CD4-positive, alpha-beta T cell treated with Interleukin-10 for 1 hour (primary cell): ENCODE measurements around the gene RAB3C.

Experiments used
- DNase-seq: peaks from one replicate; pipeline ENCODE4 v3.0.0-alpha.2; 2020

The RAB3C gene

GRCh38 chr5:58737671-58738070 is 154.8 kb downstream of the RAB3C start:
- DNase-seq = no peak

- DNase-seq = no peak
Measured at GRCh38 chr5:58738336-58738735, 155.5 kb downstream of the RAB3C start.

DNA sequence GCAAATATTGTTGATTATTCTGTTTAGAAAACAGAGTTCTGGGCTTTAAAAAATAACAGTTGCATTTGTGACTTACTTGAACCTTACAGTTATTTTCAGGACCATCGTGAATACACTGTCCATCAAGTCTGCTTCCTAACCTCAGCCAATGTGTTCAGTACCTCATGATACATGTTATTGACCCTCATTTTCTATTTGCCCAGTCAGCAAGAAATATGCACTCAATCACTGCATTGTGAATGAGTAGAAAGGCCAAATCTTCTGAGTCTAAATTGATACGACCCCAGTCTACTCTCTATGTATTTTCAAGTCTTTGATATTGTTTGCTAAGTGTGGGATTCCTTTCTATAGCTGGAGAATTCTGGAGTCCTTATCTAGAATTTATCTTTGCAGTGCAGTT is 156.2 kb downstream of the RAB3C start:
- no peak for DNase-seq

GRCh38 chr5:58740956-58741355 is 158.1 kb downstream of the RAB3C start:
- no peak for DNase-seq

DNA sequence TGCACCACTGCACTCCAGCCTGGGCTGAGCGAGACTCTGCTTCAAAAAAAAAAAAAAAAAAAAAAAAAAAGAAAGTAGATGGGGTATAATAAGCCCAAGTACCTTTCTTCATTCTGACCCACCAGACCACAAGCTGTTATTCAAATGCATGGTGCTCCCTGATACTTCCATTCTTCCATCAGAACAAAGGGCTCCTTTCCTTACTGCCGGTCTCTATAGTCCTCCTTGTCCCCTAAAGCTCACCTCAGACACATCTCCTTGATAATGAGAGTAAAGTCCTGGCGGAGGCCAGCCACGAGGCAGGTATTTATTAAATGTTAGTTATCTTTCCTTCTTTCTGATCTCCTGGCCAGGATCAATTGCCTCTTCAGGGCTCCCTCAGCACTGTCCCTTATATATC is 162.5 kb downstream of the RAB3C start:
- no peak for DNase-seq

- DNase-seq = no peak
Measured at GRCh38 chr5:58746321-58746720, 163.4 kb downstream of the RAB3C start.

- no peak for DNase-seq
Measured at GRCh38 chr5:58750036-58750435, 167.2 kb downstream of the RAB3C start.

- DNase-seq = no peak
Measured at GRCh38 chr5:58751222-58751837, 168.5 kb downstream of the RAB3C start.

GRCh38 chr5:58752104-58752503 is 169.2 kb downstream of the RAB3C start:
- DNase-seq = no peak

DNA sequence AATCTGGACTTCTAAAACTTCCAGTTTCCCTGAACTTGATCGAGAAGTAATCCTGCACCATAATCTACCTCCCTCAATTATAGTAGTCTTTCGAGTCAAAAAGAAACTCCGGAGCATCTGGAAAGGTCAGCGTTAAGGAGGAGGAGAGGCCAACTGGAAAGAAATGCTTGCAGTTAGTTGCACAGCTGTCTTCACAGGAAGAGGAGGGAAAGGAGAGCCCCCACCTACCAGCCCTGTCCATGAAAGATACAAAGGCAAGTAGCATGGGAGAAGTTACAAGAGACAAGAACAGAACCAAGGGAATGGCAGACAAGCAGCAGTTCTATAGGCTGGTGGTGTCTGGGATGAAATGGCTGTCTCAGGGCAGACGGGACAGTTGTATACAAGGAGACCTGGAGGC is 170.6 kb downstream of the RAB3C start:
- no peak for DNase-seq

- DNase-seq = no peak
Measured at GRCh38 chr5:58754250-58754649, 171.4 kb downstream of the RAB3C start.

- no peak for DNase-seq
Measured at GRCh38 chr5:58755397-58755796, 172.5 kb downstream of the RAB3C start.

DNA sequence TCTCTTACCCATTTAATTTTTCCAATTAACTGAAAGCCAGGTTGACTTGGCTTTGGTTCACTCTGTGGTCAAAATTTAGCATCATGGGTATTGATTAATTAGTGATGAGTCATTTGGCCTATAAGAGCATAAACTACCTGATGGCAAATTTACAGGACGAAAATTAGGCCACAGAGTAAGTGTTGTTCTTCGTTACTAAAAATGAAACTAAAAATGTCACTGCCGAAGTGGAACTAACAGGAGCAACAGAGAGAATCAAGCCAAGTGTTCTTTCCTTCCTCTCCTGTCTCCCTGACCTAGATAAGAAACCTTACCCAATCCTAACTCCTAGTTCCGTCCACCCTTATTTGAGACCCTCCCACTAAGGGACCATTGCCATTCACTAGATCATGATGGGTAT is 176.9 kb downstream of the RAB3C start:
- peak; percentile 39 for DNase-seq

GRCh38 chr5:58760222-58760621 is 177.3 kb downstream of the RAB3C start:
- DNase-seq = no peak

DNA sequence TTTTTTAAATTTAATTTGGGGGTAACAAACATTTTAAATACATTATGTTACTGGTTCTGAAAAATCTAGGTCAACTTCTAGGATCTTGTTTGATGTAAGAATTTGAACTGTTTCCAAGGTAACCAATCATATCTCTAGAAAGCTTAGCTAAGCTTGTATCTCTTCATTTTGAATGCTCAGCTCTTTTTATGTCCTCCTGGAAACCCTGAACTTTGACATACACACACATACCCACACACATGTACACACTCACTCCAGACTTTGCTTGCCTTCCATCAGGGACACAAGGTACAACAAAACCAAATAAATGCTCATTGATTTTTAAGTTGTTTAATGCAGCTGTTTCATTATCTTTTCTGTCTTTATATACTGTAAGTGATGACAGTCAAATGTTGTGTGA is 178.5 kb downstream of the RAB3C start:
- DNase-seq = peak; percentile 6

DNA sequence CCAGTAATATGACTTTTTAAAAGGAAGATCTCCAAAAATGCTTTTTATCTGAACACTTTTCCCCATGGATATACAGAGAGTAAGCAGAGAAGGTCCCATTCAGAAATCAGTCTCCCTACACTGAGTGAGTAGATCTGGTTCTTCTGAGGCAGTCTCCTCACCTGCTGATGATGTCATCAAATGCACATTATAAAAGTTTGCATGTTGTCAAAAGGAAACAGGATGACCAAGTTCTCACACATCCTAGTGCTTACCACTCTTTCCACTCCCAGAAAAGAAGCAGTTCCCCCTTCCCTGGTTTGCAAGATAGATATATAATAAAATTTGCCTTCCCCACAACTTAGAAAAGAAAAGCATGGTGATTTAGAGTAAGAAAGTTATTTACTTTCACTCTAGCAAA is 180.5 kb downstream of the RAB3C start:
- DNase-seq = no peak

DNA sequence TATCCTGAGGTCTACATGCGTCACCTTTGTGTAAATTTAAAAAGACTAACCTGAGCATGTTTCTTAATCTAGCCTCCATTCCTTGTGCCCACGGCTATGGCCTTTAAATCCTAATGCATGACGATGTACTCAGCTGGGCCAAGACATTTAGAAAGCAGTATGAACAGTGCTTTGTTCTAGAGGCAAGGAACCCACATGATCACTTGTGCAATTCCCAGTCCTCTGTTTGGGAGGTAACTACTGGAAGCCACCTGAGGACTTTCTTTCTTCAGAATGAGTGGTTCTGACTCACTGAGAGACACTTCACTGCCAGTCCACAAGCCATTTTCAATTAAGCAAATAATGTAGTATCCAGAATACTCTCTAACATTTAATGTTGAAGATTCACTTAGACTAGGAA is 181.3 kb downstream of the RAB3C start:
- DNase-seq = no peak

DNA sequence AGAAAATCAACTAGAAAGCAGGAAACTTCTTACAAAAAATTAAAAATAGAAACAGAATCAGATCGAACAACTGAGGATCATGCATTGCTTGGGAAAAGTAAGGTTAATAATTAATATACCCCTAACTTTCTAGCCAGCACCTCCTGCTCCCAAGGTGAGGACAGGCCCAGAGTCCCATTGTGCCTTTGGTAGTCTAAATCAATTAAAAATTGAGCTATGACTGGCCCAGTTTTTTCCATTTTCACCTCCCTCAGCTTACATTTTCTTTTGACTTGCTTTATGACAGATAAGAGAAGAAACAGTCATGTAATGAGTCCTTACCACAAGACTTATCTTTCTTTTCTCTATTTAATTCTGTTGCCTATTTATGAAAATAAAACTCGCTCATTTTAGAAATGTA is 182.2 kb downstream of the RAB3C start:
- no peak for DNase-seq

DNA sequence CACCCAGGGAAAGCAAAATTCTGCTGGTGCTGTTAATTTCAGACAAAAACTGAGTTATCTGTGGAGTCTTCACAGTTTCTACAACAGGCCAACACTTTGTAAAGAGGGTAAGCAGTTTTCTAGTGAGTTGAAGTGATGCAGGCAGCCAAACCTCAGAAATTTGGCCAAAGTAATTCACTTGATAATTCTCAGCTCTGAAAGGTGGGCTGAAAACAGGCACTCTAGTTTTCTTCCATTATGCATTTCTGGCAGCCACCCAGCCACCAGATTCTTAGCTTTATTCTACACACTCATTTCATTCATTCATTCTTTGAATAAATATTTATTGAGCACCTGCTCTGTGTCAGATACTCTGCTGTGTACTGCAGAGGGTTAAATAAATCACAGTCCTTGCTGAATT is 184.2 kb downstream of the RAB3C start:
- DNase-seq = no peak

DNA sequence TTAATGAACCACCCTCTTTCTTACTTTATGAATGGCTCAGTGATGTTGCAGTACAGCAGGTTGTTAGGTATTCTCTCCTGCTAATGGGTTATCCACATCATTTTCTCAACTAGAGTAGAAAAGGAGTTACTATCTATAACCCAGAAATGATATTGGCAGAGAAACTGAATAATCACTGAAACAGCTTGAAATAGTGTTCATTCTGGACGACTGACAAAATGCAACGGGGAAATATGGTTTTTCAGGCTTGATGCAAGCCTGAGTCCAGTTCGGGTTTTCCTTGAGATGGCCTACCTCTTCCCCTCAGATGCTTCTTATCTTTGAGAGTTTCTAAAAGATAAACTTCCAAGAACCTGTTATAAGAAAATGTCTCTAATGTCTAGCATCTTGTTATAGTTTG is 187.3 kb downstream of the RAB3C start:
- DNase-seq = no peak

GRCh38 chr5:58771796-58772195 is 188.9 kb downstream of the RAB3C start:
- no peak for DNase-seq

DNA sequence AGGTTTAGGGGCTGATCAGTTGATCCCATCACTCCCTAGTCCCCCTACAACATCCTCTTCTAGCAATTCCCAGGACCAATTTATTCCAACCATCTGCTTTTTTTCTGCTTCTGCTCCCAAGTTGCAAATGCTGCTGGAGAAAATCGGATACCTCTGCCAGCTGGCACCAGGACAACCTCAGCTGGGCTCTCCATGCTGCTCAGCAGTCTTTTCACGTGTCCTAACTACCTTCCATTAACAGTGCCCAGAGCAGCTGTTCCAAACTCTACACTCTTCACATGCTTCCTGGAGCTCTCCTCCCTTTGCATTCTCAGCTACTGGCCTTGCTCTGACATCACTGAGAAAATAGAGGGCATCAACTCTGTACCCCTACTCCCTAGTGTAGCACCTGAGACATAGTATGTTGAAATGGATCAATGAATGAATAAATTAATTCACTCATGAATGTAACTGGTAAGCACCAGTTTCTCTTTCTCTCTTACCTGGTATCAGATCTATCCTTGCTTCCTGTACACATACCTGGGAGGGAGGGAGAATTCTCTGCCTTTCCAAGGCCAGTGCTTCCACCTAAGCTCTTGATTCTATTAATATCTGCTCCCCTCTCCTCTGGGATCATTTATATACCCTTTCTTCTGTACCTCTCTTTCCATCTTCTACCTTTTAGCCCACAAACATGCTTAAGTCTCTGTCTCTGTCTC is 191.0 kb downstream of the RAB3C start:
- DNase-seq = no peak

DNA sequence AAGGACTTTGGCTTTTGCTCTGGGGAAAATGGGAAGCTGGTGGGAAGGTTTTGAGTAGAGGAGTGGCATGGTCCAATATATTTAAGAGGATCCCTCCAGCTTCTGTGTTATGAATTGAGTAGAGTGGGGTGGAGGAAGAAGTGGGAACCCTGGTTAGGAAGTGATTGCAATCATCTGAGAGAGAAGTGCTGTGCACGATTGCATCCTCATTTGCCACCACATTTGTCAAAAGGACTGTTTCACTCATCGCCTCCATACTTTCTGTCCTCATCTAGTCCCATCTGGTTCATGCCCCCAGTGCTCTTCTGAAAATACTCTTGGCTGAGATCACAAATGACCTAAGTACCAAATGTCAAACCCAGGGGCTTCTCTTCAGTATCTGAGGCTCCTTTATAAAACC is 192.1 kb downstream of the RAB3C start:
- DNase-seq = no peak

DNA sequence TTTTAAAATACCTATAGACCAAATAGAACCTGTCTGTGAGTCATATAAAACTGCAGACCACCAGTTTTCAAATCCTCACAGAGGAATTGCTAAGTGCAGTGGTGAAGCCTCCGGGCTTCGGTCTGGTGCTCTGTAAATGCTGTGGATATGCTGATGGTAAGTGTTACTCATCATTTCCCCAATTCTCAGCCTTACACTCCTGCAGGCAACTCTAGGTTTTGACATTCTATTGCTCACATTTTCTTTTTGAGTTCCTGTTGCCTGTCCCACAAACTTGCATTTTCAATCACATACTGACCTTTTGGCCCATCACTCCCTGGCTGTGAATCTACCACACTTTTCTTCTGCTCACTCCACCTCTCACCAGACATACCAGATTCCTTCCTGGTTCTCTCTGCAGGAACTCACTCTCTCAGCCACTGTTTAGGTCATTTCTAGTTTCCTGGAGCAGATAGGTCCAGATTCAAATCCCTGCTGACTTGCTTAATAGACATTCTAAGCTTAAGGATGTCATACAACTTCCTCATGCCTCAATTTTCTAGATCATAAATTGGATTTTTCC is 192.9 kb downstream of the RAB3C start:
- DNase-seq = no peak

DNA sequence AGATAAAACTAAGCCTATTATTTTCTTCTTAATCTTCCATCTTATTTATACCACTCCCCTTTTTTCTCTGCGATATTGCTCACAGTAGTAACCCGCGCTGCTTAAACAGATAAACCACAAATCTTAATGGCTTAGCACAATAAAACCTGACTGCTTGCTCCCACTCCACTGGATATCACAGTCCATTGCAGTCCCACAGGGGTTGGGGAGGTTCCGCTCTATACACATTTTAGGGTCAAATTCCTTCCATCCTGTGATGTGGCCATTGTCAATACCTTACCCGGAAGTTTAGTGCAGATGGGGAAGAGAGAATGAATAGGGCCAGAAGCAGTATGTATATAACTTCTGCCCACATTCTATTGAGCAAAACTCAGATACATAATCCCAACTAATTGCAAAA is 193.7 kb downstream of the RAB3C start:
- no peak for DNase-seq
